ENCODE results near the gene PNMA8C. TPM values are rescaled to one million over a fixed set of nuclear protein-coding genes. Genes with fewer than 3 reads are reported as not detected.

PNMA8C gene
- total RNA-seq, 2 experiments from 2014 or later = not detected

GRCh38 chr19:46392252-46392801 is 36.4 kb downstream of the PNMA8C start:
- Histone ChIP-seq H3K9me3 (ENCODE audit: control insufficient read depth in 1 of 2, insufficient read depth in 1 of 2, low read length in 2 of 2) (no peaks in the 10 kb centered on the region), H3K4me3 (ENCODE audit: low read length) (no peak overlapping the region), H3K27me3 (ENCODE audit: control insufficient read depth in 1 of 2, insufficient read depth in 2 of 2, low read length in 2 of 2) (no peaks in the 10 kb centered on the region), H3K27ac (ENCODE audit: low read depth in 1 of 2, low read length in 2 of 2) (no peak overlapping the region), H3K4me1 (ENCODE audit: insufficient read depth, low read length) (peaks cover 3% of the 10 kb centered on the region), H3K36me3 (ENCODE audit: insufficient read depth, low read length) (peaks cover 40% of the 10 kb centered on the region)
- Mint-ChIP-seq H3K4me3 (no peak overlapping the region), H3K4me1 (ENCODE audit: low read depth) (peaks cover 20% of the 10 kb centered on the region), H3K27me3 (no peaks in the 10 kb centered on the region), H3K27ac (no peak overlapping the region), H3K9me3 (no peaks in the 10 kb centered on the region), H3K36me3 (ENCODE audit: low read depth) (peaks cover 52% of the 10 kb centered on the region)
- ChIA-PET CTCF (interaction anchor here (2.4 kb wide), 1 partner anchor 10 kb away, joined by 8 read pairs; no protein-coding TSS in a partner anchor), POLR2A (no interaction called here)
- ATAC-seq (ENCODE audit: poor library complexity) (no peak), DNase-seq (no peak)
- intact Hi-C loops (cut with DNase I, micrococcal nuclease) = loop anchor here in 1 of 2 experiments (10.0 kb wide), 2 partner anchors 108 to 272 kb away; partner anchors contain the start of gene DACT3
- TF ChIP-seq CTCF (IDR thresholded peaks at IDR 0.05) = no peak

- Histone ChIP-seq H3K36me3 (ENCODE audit: insufficient read depth, low read length) (peaks cover 47% of the 10 kb centered on the region), H3K27me3 (ENCODE audit: control insufficient read depth in 1 of 2, insufficient read depth in 2 of 2, low read length in 2 of 2) (no peaks in the 10 kb centered on the region), H3K27ac (ENCODE audit: low read depth in 1 of 2, low read length in 2 of 2) (no peak overlapping the region), H3K4me1 (ENCODE audit: insufficient read depth, low read length) (peaks cover 3% of the 10 kb centered on the region), H3K9me3 (ENCODE audit: control insufficient read depth in 1 of 2, insufficient read depth in 1 of 2, low read length in 2 of 2) (no peaks in the 10 kb centered on the region), H3K4me3 (ENCODE audit: low read length) (no peak overlapping the region)
- POLR2A ChIA-PET = no interaction called here
- no peaks in the 10 kb centered on the region for H3K27me3 Mint-ChIP-seq
- H3K4me1 Mint-ChIP-seq (ENCODE audit: low read depth) = peaks cover 20% of the 10 kb centered on the region
- no peak for TF ChIP-seq CTCF (IDR thresholded peaks at IDR 0.05)
- no peak overlapping the region for H3K27ac Mint-ChIP-seq
- intact Hi-C loops (cut with DNase I, micrococcal nuclease) = loop anchor here in 1 of 2 experiments (10.0 kb wide), 2 partner anchors 107 to 273 kb away; partner anchors contain the start of gene DACT3
- no peak overlapping the region for H3K4me3 Mint-ChIP-seq
- ATAC-seq (ENCODE audit: poor library complexity) (no peak), DNase-seq (no peak)
- H3K9me3 Mint-ChIP-seq = no peaks in the 10 kb centered on the region
- H3K36me3 Mint-ChIP-seq (ENCODE audit: low read depth) = peaks cover 59% of the 10 kb centered on the region
- CTCF ChIA-PET = interaction anchor here (2.4 kb wide), 1 partner anchor 11 kb away, joined by 8 read pairs; no protein-coding TSS in a partner anchor
Measured at GRCh38 chr19:46391296-46392251, 37.2 kb downstream of the PNMA8C start.

GRCh38 chr19:46390866-46391265 is 37.9 kb downstream of the PNMA8C start:
- no peak for ATAC-seq (ENCODE audit: poor library complexity)
- Histone ChIP-seq H3K27ac (ENCODE audit: low read depth in 1 of 2, low read length in 2 of 2) (no peak overlapping the region), H3K27me3 (ENCODE audit: control insufficient read depth in 1 of 2, insufficient read depth in 2 of 2, low read length in 2 of 2) (no peaks in the 10 kb centered on the region), H3K36me3 (ENCODE audit: insufficient read depth, low read length) (peaks cover 49% of the 10 kb centered on the region), H3K4me3 (ENCODE audit: low read length) (no peak overlapping the region), H3K9me3 (ENCODE audit: control insufficient read depth in 1 of 2, insufficient read depth in 1 of 2, low read length in 2 of 2) (no peaks in the 10 kb centered on the region), H3K4me1 (ENCODE audit: insufficient read depth, low read length) (peaks cover 3% of the 10 kb centered on the region)
- DNase-seq = no peak
- no peaks in the 10 kb centered on the region for H3K27me3 Mint-ChIP-seq
- H3K4me3 Mint-ChIP-seq = no peak overlapping the region
- intact Hi-C loops (cut with DNase I, micrococcal nuclease) = loop anchor here in 1 of 2 experiments (10.0 kb wide), 2 partner anchors 106 to 274 kb away; partner anchors contain the start of gene DACT3
- no peak for TF ChIP-seq CTCF (IDR thresholded peaks at IDR 0.05)
- no peak overlapping the region for H3K27ac Mint-ChIP-seq
- no peaks in the 10 kb centered on the region for H3K9me3 Mint-ChIP-seq
- H3K36me3 Mint-ChIP-seq (ENCODE audit: low read depth) = peaks cover 65% of the 10 kb centered on the region
- peaks cover 20% of the 10 kb centered on the region for H3K4me1 Mint-ChIP-seq (ENCODE audit: low read depth)
- ChIA-PET CTCF (interaction anchor here (2.4 kb wide), 1 partner anchor 11 kb away, joined by 8 read pairs; no protein-coding TSS in a partner anchor), POLR2A (no interaction called here)
